GOT3 (cell line): Measurements from ENCODE around the gene RTL10.

ENCODE experiments used
- DNase-seq: peaks from one replicate; lab custom pipeline; 2025; ENCODE audit warnings: mixed read lengths; lab: John Stamatoyannopoulos, UW

RTL10 gene

GRCh38 chr22:19875531-19876313 is 21.0 kb upstream of the RTL10 start:
- DNase-seq: no peak

GRCh38 chr22:19875061-19875530 is 20.4 kb upstream of the RTL10 start:
- no peak for DNase-seq

DNA sequence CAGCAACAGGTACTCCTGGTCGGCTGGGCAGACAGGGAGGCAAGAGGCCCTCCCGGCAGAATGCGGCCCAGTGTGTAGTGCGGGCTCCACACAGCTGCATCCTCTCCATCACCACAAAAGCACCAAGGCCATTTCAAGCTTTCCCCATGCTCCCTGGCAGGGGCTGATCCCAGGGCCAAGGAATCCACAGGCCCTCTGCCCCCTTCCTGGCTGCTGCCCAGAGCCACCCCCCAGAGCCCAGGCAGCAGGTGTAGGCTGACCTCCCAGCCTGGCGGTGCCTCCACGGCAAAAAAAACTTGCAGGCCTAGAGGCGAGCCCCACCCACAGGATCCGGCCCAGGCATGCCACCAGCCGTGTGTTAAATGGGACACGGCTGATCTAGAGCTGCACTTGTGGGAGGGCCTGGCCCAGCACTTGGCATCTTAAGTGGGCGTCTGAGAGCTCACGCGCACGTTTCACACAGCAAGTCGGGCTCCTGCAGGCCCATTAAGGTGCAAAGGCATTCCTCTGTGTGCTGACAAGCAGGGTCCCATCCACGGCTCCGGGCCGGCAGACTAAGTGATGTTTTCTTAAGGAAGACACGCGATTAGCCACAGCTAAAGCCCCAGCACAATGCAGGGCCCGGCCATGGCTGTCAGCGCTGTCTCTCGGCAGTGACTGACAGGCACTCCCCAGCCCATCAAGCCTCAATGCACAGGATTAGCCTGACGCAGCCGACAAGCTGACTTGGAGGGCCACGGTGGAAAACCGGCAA is 19.8 kb upstream of the RTL10 start:
- no peak for DNase-seq

- DNase-seq: no peak
These were observed 19.3 kb upstream of the RTL10 start for GRCh38 chr22:19873960-19874306.

- no peak for DNase-seq
These were observed 18.7 kb upstream of the RTL10 start for GRCh38 chr22:19873138-19873959.

DNA sequence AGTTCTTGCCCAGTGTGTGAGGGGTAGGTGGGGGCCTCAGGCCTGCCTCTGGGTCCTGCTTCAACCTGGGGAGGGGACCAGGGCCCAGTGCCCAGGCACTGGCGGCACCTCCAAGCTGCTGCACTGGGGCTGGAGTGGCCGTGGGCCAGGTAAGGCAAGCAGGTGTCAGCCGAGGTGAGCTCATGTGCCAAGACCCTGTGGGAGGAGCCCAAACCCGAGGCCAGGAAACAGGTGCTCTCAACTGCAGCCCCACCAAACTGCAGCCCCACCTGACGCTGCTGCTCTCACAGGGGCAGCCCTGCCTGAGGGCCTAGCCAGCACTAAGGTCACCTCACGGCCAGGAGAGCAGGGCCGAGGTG is 18.1 kb upstream of the RTL10 start:
- DNase-seq: no peak

DNA sequence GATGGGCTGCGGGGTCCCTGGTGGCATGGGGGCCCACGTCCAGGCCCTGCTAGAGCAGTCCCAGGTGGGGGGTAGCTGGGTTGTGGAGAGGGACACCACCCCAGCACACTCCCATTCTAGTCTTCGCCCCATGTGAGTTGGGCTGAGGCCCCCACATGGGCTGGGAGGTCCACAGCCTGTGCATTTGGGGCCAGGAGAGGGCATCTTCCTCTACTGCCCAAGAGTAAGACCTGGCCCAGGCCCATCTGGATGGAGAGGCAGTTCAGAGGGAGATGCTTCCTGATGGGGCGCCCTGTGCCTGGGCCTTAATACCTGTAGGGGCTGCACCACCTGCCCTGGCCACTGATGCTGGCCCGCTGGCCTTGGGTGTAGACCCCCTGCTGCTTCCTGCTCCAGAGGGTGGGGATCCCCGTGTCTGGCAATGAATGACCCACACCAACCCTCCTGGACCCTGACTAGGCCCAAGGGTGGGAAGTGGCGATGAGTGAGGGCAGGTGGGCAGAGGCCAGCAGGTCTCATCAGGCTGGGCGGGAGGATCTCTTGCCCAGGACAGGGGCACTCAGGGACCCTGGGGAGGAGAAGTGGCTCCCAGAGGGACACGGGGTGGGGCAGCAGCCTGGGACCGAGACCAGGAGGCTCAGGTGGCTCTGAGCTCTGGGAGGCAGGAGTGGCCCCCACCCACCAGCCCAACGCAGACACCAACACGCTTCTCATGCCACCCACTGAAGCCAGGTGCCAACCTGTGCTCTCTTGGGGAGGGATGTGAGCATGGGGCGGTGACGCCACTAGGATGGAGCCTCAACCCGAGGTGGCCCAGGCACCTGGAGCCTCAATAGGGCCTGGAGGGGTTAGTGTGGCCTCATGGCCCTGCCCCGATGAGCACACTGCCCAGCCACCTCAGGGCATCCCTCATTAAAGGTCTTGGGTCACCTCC is 17.4 kb upstream of the RTL10 start:
- no peak for DNase-seq

DNA sequence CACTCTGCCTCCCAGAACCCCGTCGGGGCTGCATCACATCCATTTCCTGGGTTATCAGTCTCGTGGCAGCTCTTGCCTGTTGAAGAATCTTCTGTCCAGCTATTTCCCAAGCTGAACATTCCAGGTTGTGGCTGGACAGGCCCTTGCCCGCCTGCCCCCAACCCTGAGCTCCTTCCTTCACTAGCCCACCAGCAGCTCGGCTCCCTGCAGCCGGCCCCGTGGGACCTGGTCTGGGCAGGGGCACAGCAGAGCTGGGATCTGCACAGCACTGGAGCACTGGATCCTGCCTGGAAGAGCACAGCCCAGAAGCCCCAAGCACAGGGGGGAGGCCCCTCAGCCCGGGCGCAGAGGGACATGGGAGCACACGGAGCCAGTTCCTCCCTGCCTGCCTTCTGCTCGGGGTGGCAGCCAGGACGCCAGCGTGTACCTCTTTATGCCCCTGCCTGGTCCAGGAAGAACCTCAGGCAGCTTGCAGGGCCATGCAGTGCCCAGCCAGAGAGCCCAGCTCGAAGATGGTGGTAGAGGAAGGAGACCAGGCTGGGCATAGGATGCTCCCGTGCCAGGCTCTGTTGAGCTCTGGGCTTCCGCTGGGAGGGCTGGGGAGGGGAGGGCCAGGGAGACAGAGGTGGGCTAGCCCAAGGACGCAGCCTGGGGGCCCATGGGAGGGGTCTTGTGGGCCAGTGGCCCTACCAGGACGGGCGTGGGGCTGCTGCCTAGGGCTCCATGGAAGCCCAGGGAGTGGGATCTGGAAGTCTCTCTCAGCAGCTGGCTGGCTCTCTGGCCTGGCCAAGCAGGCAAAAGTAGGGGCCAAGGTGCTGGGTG is 16.6 kb upstream of the RTL10 start:
- DNase-seq: no peak

GRCh38 chr22:19870153-19871022 is 15.7 kb upstream of the RTL10 start:
- no peak for DNase-seq

DNA sequence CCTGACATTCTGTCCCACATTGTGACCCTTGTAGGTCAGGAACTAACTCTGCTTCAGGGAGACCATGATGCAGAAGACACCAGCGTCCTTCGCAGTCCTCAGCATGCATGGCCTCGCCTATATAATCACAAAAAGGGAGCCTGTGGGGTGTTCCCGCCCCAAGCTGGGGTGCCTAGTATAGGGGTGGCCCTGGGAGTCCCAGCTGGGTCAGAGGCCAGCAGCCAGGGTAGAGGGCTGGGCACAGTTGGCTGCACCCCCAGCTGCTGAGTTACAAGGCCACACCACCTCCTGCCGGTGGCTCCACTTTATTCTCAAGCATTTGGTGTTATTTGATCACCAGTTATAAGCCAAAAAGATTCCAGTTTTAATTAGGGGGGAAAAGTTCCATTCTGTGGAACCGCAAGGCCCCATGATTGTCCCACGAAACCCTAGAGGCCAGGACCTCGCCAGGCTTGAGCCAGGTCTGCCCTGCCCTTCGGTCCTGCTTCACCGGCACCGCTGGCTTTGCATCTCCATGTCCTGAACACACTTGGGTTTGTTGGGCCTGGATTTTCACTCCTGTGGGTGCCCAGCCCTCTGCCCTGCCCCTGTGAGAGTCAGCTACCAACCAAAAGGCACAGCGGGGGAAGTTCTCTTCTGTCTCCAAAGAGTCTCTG is 15.0 kb upstream of the RTL10 start:
- DNase-seq: no peak

- DNase-seq: no peak
These were observed 14.2 kb upstream of the RTL10 start for GRCh38 chr22:19868773-19869471.

DNA sequence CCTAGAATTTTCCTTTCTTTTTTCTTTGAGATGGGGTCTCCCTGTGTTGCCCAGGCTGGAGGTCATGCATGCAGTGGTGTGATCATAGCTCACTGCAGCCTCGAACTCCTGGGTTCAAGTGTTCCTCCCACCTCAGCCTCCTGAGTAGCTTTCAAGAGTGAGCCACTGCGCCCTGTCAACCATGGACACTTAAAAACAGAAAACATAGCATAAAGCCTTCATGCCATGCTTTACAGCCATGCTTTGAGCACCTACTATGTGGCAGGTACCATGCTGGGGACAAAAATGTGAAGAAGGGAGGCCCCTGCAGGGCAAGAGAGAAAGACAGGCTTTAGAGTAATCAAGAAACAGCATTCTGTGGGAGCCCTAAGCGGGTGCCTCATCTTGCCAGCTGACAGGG is 13.7 kb upstream of the RTL10 start:
- DNase-seq: no peak

- no peak for DNase-seq
These were observed 12.9 kb upstream of the RTL10 start for GRCh38 chr22:19867617-19868016.

DNA sequence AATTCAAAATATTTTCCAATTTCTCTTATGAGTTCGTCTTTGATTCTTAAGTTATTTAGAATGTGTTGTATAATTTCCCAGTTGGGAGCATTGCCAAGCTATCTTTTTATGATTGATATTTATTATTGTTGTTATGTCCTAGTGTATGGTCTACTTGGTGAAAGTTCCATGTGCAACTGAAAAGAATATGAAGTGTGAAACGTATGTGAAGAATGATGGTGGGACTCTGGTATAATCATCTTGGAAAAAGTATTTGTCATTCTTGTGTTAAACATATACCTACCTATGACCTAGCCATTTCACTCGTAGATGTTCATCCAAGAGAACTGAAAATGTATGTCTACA is 12.0 kb upstream of the RTL10 start:
- no peak for DNase-seq

DNA sequence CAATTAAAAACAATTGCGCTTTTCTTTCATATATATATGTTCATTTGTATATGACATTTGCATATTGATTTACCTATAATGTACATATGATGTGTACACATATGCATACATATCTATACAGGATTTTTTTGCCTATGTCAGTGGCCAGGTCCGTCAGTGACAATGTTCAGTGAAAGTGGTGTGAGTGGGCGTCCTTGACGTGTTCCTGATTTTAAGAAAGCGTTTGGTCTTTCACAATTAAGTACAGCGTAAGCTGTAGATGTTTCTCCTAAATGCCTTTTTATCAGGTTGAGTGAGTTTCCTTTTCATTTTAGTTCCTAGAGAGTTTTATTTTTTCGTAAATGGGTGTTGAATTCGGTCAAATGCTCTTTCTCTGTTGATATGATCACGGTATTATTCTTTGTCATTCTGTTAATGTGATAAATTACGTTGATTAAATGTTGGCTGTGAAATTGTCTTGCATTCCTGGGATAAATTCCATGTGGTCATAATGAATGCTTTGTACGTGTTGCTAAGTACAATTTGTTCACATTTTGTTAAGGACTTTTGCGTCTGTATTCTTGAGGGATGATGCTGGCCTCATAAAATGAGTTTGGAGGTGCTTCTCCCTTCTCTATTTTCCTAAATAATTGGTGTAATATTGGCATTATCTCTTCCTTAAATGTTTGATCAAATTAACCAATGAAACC is 10.6 kb upstream of the RTL10 start:
- no peak for DNase-seq

- no peak for DNase-seq
These were observed 9.9 kb upstream of the RTL10 start for GRCh38 chr22:19864538-19865106.

- no peak for DNase-seq
These were observed 8.9 kb upstream of the RTL10 start for GRCh38 chr22:19863571-19863970.
